MCF 10A (cell line): ENCODE data around the gene TPD52L1. TPM values are rescaled to one million over a fixed set of nuclear protein-coding genes. Genes with fewer than 3 reads are reported as not detected.

Experiments
- BruUV-seq: library from RNA; stranded (reverse); fragments of 400-500 nt; replicated peaks from 2 replicates; lab custom pipeline; 2021; lab: Mats Ljungman, UMichigan
- CTCF ChIA-PET: fragments of 300-600 bp; sonication (Branson Sonifier 250); formaldehyde crosslinking; extraction: SDS; loops from one replicate; lab custom pipeline; 2021; ENCODE audit warnings: antibody characterized with exemption, inconsistent platforms; lab: Yijun Ruan, JAX
- POLR2A ChIA-PET: fragments of 300-600, 350-650 bp; sonication (Branson Sonifier 250); formaldehyde crosslinking; extraction: SDS; loops from one replicate; lab custom pipeline; 2020; ENCODE audit warnings: antibody characterized with exemption, inconsistent platforms; lab: Yijun Ruan, JAX
- DNase-seq: peaks from one replicate; pipeline ENCODE4 v3.0.0-alpha.2; 2018; ENCODE audit not compliant: unreplicated experiment
- H3K27ac Mint-ChIP-seq: one replicate; pipeline ENCODE4 v1.8.0; 2022; ENCODE audit warnings: mild to moderate bottlenecking, low read depth, mixed read lengths; ENCODE audit not compliant: unreplicated experiment
- H3K27me3 Mint-ChIP-seq: one replicate; pipeline ENCODE4 v1.8.0; 2022; ENCODE audit warnings: mixed read lengths; ENCODE audit not compliant: insufficient read depth, unreplicated experiment
- H3K36me3 Mint-ChIP-seq: one replicate; pipeline ENCODE4 v1.8.0; 2022; ENCODE audit warnings: mild to moderate bottlenecking, moderate library complexity, mixed read lengths; ENCODE audit not compliant: insufficient read depth, unreplicated experiment
- H3K4me1 Mint-ChIP-seq: one replicate; pipeline ENCODE4 v1.8.0; 2022; ENCODE audit warnings: mixed read lengths; ENCODE audit not compliant: insufficient read depth, unreplicated experiment
- H3K4me3 Mint-ChIP-seq: one replicate; pipeline ENCODE4 v1.8.0; 2022; ENCODE audit warnings: mild to moderate bottlenecking, moderate library complexity, mixed read lengths; ENCODE audit not compliant: unreplicated experiment
- H3K9me3 Mint-ChIP-seq: one replicate; pipeline ENCODE4 v1.8.0; 2022; ENCODE audit warnings: mixed read lengths; ENCODE audit not compliant: unreplicated experiment
- intact Hi-C: fragments of 100-400 bp; cut with micrococcal nuclease; formaldehyde crosslinking; loops from 2 replicates; pipeline ENCODE4 v1.14.1; 2022
- total RNA-seq: library from RNA; stranded (reverse); gene quantifications from 2 replicates; pipeline ENCODE4 v1.2.3, GENCODE V29; 2022
- TF ChIP-seq, protein P1 (sequence below): fragments of 200-600 bp; IDR thresholded peaks from one replicate; pipeline ENCODE4 v1.8.0; 2022; ENCODE audit warnings: antibody characterized with exemption, mild to moderate bottlenecking; ENCODE audit not compliant: unreplicated experiment

TPD52L1 gene
- total RNA-seq, 1 experiment from 2014 or later = 69.5 TPM

GRCh38 chr6:125273251-125273650, 119.7 kb downstream of the TPD52L1 start:
- intact Hi-C loops = no loop called here
- BruUV-seq = no TSS peak
- peaks cover 23% of the 10 kb centered on the region for H3K4me1 Mint-ChIP-seq
- TF ChIP-seq, protein P1, sequence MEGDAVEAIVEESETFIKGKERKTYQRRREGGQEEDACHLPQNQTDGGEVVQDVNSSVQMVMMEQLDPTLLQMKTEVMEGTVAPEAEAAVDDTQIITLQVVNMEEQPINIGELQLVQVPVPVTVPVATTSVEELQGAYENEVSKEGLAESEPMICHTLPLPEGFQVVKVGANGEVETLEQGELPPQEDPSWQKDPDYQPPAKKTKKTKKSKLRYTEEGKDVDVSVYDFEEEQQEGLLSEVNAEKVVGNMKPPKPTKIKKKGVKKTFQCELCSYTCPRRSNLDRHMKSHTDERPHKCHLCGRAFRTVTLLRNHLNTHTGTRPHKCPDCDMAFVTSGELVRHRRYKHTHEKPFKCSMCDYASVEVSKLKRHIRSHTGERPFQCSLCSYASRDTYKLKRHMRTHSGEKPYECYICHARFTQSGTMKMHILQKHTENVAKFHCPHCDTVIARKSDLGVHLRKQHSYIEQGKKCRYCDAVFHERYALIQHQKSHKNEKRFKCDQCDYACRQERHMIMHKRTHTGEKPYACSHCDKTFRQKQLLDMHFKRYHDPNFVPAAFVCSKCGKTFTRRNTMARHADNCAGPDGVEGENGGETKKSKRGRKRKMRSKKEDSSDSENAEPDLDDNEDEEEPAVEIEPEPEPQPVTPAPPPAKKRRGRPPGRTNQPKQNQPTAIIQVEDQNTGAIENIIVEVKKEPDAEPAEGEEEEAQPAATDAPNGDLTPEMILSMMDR = no peak
- H3K9me3 Mint-ChIP-seq = no peaks in the 10 kb centered on the region
- ChIA-PET POLR2A (interaction anchor here (0.5 to 3.7 kb wide), 10 partner anchors 10 to 149 kb away, joined by 3 to 24 read pairs (median 6); partner anchors contain the start of gene HDDC2), CTCF (interaction anchor here (0.7 to 2.9 kb wide), 10 partner anchors 9 to 123 kb away, joined by 3 to 15 read pairs (median 8); partner anchors contain the start of gene TPD52L1)
- H3K36me3 Mint-ChIP-seq = peaks cover 15% of the 10 kb centered on the region
- DNase-seq = no peak
- H3K27ac Mint-ChIP-seq = peak overlapping the region; percentile 79
- no peak overlapping the region for H3K4me3 Mint-ChIP-seq
- no peaks in the 10 kb centered on the region for H3K27me3 Mint-ChIP-seq

- CTCF ChIA-PET = interaction anchor here (0.7 to 2.9 kb wide), 10 partner anchors 10 to 124 kb away, joined by 3 to 15 read pairs (median 8); partner anchors contain the start of gene TPD52L1
- H3K36me3 Mint-ChIP-seq = peaks cover 22% of the 10 kb centered on the region
- no TSS peak for BruUV-seq
- H3K4me3 Mint-ChIP-seq = peak overlapping the region; percentile 18
- H3K27me3 Mint-ChIP-seq = no peaks in the 10 kb centered on the region
- TF ChIP-seq, protein P1 = no peak
- peaks cover 30% of the 10 kb centered on the region for H3K4me1 Mint-ChIP-seq
- intact Hi-C loops = loop anchor here (1.0 to 2.0 kb wide), 3 partner anchors 27 to 121 kb away; partner anchors contain the start of genes HDDC2 and TPD52L1
- H3K9me3 Mint-ChIP-seq = no peaks in the 10 kb centered on the region
- peak overlapping the region; percentile 79 for H3K27ac Mint-ChIP-seq
- POLR2A ChIA-PET = interaction anchor here (0.5 to 3.7 kb wide), 17 partner anchors 9 to 650 kb away, joined by 3 to 24 read pairs (median 4); partner anchors contain the start of gene HDDC2
- peak; percentile 99 for DNase-seq
Observed at GRCh38 chr6:125273965-125274364, 120.4 kb downstream of the TPD52L1 start.

- DNase-seq = no peak
- Mint-ChIP-seq H3K36me3 (peaks cover 32% of the 10 kb centered on the region), H3K9me3 (no peaks in the 10 kb centered on the region), H3K4me3 (no peak overlapping the region), H3K4me1 (peaks cover 34% of the 10 kb centered on the region), H3K27me3 (no peaks in the 10 kb centered on the region), H3K27ac (peak overlapping the region; percentile 79)
- POLR2A ChIA-PET = interaction anchor here (1.2 to 3.7 kb wide), 10 partner anchors 20 to 649 kb away, joined by 3 to 24 read pairs (median 5); partner anchors contain the start of gene HDDC2
- CTCF ChIA-PET = interaction anchor here (0.7 to 2.0 kb wide), 6 partner anchors 17 to 122 kb away, joined by 4 to 15 read pairs (median 6); partner anchors contain the start of gene TPD52L1
- BruUV-seq = TSS peak; percentile 15
- TF ChIP-seq, protein P1 = no peak
- intact Hi-C loops = loop anchor here (1.0 to 2.0 kb wide), 3 partner anchors 26 to 122 kb away; partner anchors contain the start of genes HDDC2 and TPD52L1
Observed at GRCh38 chr6:125274935-125275334, 121.4 kb downstream of the TPD52L1 start.

GRCh38 chr6:125275779-125276178, 122.2 kb downstream of the TPD52L1 start:
- ChIA-PET POLR2A (interaction anchor here (3.4 kb wide), 1 partner anchor 25 kb away, joined by 22 read pairs; the partner anchor contains the start of gene HDDC2), CTCF (interaction anchor here (0.6 to 0.7 kb wide), 3 partner anchors 11 to 907 kb away, joined by 3 read pairs; no protein-coding TSS in a partner anchor)
- TF ChIP-seq, protein P1 = no peak
- Mint-ChIP-seq H3K4me3 (no peak overlapping the region), H3K36me3 (peaks cover 40% of the 10 kb centered on the region), H3K27ac (no peak overlapping the region), H3K4me1 (peaks cover 34% of the 10 kb centered on the region), H3K27me3 (no peaks in the 10 kb centered on the region), H3K9me3 (no peaks in the 10 kb centered on the region)
- BruUV-seq = no TSS peak
- no peak for DNase-seq
- intact Hi-C loops = loop anchor here (2.0 kb wide), 1 partner anchor 25 kb away; the partner anchor contains the start of gene HDDC2
